GM18909 (cell line): Measurements from ENCODE around the gene AFMID.
"Not testable (repeated sequence)": the region's sequence is repeated elsewhere in the genome, so short reads cannot be mapped to it uniquely, and the experiment has no call there.

Experiments used
- ATAC-seq: cut with Tn5 transposase; IDR thresholded peaks from one replicate; pipeline ENCODE4 v1.9.1; 2021; ENCODE audit warnings: mild to moderate bottlenecking; ENCODE audit not compliant: unreplicated experiment, poor library complexity

Gene AFMID, protein sequence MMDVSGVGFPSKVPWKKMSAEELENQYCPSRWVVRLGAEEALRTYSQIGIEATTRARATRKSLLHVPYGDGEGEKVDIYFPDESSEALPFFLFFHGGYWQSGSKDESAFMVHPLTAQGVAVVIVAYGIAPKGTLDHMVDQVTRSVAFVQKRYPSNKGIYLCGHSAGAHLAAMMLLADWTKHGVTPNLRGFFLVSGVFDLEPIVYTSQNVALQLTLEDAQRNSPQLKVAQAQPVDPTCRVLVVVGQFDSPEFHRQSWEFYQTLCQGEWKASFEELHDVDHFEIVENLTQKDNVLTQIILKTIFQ

DNA sequence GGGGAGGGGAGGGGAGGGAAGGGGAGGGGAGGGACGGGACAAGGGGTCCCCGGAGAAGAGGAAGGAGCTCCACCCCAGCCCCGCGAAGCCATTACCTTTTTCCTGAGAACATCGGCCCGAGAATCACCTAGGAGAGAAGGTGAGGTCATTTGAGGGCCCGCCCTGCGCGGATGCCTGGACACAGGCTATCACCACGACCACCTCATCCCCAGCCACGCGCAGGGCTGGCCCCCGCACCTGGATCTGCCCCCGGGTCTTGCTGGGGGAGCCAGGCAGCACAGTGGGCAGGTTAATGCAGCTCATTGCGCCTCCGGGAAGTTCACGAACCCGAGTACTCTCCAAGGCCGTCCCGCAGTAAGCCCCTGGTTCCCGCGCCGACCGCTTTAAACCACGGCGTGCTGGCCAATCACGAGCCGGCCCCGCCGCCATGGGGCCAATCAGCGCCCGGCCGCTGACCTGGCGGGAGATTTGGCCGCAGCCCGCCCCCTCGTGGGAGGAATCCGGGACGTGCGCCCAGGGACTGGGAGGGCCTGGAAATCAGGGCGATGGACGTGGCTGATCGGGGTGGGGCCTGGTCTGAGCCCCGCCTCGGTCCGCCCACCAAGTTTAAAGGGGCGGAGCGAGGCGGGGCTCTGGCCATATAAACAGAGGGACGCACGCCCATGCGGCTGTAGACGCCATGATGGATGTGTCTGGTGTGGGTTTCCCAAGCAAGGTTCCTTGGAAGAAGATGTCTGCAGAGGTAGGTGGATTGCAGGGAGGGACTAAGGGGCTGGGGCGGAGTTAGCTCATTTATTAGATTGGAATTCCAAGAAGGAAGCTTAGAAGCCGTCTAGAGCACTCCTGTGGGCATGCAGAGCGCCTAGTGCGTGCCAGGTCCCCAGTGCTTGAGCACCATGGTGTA, at the start of gene AFMID, which contains the start of gene TK1:
Gene AFMID (plus strand): TSS at position 671 of the 904 bp plus-strand sequence. CDS start 9 bp downstream, at position 680.
Gene TK1 (minus strand): TSS at position 361 of the 904 bp plus-strand sequence. CDS start 58 bp downstream, at position 303.
- peak; percentile 94 for ATAC-seq

DNA sequence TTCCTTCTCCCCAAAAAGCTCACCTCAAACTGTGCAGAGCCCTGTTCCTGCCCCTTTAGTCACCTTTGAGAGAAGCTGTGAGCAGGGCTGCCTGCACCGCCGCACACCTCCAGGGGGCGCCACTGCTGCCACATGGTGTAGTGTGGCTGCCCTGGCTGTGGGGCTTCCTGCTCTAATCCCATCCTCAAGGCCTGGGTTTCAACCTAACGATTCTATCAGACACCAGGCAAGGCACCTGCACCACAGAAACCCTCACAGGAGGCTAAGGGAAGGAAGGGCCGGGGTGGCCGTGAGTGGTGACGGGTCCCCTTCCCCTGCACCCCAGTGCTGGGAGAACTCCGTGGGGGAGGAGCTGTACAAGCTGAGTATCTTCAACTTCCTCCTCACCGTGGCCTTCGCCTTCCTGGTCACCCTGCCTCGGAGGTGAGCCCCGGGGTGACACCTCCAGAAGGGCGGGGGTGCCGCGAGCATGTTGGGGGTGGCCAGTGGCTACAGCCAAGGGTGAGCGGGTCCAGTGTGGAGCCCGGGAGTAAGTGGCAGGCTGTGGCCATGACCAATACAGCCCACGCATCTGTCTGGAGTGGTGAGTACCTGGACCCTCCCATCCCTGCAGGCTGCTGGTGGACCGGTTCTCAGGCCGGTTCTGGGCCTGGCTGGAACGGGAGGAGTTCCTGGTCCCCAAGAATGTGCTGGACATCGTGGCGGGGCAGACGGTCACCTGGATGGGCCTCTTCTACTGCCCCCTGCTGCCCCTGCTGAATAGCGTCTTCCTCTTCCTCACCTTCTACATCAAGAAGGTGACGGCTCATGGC, 49.6 kb upstream of the AFMID start:
- no peak for ATAC-seq

DNA sequence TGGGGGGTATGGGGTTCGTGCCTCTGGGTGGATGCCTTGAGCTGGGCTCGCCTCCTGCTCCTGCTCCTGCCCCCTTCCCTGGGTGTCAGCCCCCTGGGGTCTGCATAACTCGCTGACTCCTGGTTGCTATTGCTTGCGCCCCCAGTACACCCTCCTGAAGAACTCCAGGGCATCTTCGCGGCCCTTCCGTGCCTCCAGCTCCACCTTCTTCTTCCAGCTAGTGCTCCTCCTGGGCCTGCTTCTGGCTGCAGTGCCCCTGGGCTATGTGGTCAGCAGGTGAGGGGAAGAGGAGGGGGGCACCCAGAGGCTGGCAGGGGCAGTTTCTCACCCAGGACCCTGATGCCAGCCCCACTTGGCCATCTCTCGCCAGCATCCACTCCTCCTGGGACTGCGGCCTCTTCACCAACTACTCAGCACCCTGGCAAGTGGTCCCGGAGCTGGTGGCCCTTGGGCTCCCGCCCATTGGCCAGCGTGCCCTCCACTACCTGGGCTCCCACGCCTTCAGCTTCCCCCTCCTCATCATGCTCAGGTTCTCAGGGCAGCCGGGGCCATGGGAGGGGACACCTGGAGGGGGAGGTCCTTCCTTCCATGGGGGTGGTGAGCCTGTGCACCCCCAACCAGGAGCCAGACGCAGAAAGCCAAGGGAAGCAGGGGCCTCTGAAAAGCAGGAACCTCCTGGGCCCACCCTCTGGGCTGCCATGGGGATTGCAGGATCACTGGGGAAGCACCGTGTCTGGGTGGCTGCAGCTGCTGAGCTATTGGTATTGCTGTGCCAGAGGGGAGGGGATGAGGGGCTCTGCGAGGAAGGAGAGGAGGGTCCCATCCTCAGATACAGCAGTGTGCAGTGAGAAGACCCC, 48.7 kb upstream of the AFMID start:
- ATAC-seq, result no peak

DNA sequence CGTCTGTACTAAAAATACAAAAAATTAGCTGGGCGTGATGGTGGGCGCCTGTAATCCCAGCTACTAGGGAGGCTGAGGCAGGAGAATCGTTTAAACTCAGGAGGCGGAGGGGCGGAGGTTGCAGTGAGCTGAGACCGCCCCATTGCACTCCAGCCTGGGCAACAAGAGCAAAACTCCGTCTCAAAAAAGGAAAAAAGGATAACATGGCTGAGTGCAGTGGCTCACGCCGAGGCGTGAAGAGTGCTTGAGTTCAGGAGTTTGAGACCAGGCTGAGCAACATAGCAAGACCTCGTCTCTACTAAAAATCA, 47.3 kb upstream of the AFMID start:
- ATAC-seq, result not testable (repeated sequence)

DNA sequence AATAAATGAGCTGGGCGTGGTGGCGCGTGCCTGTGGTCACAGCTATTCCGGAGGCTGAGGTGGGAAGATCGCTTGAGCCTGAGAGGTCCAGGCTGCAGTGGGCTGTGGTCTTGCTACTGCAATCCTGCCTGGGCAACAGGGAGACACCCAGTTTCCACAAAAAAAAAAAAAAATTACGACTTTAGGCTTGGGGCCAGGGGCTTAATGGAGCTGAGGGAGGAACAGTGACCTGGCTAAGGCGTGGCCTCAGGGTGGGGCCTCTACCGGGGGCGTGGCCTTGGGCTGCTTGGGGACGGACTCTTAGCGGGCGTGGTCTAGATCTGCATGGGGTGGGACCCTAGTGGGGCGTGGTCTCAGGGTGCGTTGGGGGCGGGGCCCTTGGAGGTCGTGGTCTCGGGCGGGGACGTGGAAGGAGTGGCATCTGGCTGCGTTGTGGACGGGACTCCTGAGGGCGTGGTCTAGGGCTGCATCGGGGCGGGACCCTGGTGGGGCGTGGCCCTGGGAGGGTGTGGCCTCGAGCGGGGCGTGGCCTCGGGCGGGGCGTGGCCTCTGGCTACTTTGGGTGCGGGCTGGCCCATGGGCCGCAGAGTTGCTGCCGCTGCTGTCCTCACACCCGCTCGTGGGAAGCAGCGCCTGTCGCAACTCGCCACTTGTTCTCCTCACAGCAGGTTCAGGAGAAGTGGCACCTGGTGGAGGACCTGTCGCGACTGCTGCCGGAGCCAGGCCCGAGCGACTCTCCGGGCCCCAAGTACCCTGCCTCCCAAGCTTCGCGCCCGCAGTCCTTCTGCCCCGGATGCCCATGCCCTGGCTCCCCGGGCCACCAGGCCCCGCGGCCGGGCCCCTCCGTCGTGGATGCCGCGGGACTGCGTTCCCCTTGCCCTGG, 46.8 kb upstream of the AFMID start:
- peak; percentile 82 for ATAC-seq

DNA sequence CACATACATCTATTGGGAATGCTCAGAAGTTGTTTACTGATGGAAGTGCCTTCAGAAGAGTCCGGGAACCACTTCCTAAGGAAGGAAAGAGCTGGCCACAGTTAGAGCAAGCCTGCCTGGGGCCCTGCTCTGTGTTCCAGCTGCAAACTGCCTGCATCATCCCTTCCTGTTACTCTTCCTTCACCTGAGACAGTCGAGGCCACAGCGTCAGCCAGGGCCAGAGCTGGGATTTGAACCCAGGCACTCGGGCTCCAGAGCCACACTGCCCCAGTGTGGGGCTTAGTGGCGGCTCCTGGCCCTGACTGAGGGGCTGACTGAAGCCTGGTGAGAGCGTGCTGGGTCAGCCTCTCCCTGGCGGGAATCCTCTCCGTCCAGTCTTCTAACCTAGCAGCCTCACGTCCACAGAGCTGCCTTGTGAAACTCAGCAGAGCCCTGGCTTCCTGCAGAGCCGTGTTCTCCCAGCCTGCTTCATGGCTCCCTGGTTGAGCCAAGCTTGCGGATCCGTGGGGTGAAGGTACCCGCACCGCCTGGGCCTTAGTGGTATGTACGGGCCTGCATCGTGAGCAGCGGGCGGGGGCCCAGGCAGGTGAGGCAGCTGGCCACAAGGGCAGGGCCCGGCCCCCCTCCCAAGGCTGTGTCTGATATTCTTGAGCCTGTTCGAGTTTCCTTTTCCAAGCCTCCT, 45.6 kb upstream of the AFMID start:
- ATAC-seq, result no peak

DNA sequence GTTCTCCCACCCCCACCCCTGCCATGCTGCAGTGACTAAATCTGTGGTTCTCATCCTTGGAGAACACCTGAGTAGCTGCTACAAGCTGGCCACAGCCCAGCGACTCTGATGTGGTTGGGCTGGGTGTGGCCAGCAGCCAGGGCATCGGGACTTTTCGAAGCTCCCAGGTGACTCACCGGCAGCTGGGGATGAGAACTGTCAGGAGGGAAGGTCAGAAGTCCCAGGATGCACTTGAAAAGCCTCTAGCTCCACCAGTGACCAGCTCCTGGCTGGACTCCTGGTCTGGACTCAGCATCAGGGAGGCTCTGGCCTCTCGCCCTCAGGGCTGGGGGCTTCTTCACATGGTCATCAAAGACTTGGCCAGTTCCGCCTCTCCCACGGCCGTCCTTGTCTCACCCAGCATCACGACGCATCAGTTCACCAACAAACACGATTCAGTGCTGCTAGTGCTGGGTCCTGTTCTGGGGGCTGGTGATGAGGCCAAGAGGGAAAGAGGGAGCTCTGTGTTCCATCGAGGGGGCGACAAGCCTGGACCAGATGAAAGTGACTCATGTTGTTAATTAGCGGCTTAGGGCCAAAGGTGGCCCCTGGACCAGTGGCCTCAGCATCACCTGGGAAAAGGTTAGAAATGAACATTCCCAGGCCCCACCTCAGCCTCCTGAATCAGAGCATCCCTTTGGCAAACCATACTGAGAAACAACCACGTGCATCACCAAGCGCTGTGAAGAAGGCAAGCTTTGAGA, 44.9 kb upstream of the AFMID start:
- no peak for ATAC-seq

DNA sequence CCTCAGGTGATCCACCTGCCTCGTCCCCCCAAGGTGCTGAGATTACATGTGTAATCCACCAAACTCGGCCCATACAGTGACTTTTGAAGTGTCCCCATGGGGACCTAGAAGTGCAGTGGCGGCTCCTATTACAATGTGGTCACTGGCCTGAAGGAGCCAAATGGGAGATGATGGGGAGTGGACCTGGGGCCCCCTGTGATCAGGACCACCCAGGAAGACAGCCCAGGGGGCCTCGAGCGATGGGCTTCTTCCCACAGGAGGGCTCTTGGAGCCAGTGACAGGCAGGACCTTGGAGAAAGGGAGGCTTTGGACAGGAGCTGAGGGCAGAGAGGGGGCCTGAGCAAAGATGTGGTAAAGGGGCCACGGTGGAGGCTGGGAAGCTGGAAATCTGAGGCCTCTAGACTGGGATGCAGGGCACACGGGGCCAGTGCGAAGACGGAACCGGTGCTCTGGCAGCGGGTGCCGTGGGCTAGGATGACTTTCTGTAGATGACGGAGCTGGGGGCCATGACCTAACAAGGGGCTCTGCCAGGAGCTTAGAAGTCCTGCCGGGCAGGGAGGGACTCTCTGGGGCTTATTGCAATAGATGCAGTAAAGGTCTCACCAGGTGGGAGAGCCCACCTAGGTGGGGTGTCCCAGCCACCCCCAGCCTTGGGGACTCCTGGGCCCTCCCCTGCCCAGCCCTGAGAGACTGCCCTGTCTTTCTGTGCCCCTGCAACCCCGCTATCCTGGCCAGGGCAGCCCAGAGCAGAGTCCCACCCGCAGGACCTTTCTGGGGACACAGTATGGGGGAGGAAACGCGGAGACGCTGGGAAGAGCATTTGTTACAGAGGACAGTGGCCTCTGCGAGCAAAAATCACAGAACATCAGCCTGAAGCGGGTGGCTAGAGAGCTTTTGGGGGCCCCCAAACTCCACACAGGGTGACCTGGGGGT, 43.7 kb upstream of the AFMID start:
- no peak for ATAC-seq

DNA sequence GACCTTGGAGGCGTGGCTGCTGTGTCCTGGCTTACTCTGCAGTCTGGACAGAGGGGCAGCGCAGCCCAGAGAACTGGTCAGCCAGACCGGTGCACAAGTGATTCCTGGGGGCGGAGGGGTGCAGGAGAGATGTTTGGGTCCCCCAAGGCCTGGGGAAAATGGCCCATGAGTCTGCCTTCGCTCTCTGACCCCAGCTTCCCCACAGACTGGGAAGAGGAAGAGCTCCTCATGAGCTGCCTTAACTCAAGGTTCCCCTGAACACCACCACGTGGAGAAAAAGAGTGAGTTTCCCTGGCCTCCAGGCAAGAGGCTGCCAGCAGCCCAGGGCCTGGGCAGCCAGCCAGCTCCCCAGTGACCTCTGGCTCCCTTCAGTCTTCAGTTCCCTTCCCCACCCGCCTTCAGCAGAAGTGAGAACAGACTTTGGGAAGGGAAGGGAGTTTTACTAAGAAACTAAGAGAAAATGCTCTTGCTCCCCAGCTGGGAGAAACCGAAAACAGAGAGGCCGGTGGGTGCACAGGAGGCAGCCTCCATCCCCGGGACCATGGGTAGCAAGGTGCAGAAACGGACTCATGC, 42.9 kb upstream of the AFMID start:
- no peak for ATAC-seq

DNA sequence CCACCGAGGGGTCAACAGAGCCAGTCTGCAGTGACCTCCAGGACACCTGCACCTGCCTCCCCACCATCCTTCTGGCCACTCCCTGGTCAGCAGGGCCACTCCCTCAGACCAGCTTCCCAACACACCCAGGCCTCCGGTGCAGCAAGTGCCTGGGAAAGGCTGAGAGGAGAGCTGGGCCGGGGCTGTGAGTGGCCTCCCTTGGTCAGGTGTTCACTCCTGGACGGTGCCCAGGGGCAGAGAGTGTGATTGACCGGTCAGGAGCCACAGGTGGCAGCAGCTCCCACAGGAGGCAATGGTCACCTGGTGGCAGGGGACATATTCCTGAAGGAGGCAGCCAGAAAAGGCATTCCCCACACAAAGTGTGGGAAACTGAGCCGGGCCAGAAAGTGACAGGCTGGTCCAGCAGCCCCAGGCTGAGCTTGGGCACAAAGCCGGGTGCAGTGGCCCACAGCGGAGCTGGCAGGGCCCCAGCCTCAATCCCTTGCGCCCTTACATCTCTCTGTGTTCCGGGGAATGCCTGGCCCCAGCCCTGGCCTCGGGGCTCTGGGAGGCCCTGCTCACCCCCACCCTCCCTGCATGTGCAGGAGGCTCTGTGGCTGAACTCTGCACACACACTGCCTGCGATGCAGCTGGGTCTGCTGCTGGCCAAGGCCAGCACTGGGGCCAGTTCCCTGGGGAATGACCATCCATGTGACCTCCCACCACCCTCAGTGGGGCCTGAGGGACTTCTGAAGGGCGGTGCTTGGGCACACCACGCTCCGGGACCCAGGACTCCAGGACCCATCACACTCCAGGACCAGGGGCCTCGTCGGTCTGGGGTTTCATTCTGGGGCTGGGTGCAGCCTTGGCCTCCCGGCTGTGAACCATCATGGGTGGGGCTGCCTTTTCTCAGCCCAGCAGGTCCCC, 42.2 kb upstream of the AFMID start:
- ATAC-seq, result no peak

DNA sequence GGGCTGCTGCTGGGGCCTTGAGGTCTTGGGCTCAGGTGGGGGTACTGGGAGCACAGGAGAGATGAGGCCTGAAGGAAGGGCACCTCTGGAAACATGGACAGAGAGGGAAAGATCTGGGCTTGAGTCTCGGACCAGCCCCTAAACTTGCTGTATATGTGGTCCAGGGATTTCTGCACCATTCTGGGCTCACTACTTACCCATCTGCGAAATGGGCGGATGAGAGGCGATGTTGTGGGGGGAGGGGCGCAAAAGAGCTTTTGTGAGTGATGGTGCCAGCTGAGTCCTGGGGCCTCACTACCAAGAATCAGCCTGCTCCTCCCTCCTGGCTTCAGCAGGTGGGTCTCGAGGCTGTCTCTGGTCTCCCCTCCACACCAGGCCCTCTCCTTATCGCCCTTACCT, 40.7 kb upstream of the AFMID start:
- no peak for ATAC-seq

DNA sequence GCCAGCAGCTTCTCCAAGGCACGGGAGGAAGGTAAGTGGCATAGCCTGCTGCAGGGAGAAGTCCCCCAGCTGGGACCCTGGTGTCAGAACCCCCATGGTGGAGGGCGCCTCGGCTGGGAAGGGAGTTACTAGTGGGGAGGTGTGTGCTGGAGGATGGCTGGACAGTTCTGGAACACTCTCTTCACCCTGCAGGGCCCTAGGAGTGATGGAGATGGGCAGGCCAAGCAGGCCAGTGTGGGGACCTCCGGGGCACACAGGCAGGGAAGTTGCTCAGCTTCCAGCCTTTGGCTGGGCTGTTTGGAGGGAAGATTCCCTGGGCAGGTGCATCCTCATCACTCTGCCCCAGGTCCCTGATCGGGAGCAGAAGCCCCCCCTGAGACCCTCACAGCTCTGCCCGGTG, 40.3 kb upstream of the AFMID start:
- ATAC-seq, result no peak

DNA sequence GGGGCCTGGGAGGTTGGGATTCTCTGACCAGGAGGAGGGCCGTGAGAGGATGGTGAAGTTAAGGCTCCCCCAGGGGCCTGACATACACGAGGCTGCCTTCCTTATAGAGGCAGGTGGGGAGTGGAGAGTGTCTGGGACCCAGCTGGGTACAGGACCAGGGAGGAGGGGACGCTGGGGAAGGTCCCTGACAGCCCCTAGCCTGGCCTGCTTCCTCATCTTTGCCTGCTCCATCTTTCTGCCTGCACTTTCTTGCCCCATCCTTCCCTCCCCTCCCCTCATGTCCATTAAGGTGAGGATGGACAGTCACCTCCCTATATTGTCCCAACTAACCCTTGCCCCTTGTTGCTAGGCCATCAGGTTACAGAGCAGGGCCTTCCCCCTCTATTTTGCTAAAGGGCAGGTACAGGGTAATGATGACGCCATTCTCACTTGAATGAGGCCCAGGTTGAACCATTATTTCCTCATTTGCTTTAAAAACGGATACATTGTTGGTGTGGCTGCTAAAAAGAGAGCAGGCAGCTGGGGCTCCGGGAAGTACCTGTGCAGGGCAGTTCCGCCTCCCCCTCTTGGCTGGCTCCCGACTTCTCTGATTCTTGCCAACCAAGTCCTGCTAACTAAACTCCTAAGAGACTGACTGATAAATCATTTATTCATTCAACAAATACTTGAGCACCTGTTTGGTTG, 39.7 kb upstream of the AFMID start:
- peak; percentile 58 for ATAC-seq

DNA sequence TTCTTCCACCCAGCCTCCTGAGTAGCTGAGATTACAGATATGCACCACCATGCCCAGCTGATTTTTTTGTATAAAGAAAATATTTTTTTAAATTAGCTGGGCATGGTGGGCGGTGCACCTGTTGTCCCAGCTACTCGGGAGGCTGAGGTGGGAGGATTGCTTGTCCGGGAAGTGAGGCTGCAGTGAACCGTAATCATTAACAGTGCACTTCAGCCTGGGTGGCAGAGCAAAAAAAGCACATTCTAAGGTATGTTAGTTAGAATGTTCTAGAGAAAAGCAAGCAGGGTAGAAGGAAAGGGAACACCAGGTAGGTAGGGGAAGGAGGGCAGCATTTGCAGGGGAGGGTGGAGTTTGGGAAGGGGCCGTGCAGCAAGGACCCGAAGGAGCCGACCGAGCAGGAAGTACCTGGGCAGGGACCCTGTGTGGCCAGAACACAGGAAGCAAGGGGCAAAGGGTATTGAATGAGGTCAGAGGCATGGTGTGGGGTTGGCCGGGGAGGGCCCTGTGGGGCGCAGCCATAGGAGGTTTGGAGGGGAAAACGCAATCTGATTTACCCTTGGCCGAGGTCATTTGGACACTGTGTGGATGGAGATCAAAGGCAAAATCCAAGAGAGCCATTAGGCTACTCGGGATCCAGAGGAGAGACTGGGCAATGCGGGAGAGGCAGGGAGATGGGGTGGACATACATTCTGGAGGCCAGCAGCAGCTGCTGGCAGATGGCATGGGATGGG, 38.7 kb upstream of the AFMID start:
- no peak for ATAC-seq
